ENCODE data around the gene TSHZ2.

DNA sequence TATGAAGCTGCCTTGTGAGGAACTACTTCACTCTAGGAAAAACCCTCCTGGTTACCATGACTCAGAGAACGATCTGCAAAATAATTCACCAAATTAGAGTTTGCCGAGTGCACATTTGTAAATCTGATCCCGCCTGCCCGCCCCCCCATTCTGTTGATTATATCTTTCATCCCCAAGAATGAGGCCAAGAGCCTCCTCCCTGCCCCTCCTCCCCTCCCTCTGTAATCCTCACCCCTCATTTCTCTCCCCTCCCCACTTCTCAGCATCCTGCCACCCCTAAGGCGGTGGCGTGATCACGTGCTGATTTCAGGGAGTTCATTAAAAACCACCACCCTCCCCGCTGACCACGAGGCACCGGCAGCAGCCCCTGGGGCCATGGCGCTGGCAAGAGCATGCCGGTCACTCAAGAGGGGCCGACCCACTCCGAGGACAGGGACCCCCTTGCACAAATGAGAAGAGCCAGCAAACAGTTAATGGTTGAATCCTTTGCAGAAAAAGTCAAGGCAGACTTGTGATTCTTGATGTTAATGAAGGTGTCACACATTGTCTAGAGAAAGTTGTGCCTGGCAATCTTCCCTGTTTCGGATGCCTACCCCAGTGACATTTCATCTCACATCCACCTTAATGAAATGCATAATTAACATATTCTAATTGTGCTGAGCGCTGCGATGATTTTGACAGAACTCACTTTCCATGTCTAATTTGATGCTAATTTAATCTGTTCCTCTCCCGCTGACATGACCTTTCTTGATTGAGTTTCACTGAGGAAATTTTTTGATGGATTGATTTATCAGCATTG, 373.6 kb downstream of the TSHZ2 start:
- TF ChIP-seq ZSCAN29 (IDR thresholded peaks at IDR 0.05) = no peak
- TF ChIP-seq ZBTB1 (CRISPR knock-in tag; IDR thresholded peaks at IDR 0.05; ENCODE audit: borderline replicate concordance, low read depth) = no peak
- TF ChIP-seq, protein P1, sequence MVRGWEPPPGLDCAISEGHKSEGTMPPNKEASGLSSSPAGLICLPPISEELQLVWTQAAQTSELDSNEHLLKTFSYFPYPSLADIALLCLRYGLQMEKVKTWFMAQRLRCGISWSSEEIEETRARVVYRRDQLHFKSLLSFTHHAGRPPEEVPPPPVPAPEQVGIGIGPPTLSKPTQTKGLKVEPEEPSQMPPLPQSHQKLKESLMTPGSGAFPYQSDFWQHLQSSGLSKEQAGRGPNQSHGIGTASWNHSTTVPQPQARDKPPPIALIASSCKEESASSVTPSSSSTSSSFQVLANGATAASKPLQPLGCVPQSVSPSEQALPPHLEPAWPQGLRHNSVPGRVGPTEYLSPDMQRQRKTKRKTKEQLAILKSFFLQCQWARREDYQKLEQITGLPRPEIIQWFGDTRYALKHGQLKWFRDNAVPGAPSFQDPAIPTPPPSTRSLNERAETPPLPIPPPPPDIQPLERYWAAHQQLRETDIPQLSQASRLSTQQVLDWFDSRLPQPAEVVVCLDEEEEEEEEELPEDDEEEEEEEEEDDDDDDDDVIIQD (CRISPR knock-in tag; IDR thresholded peaks at IDR 0.05) = no peak
- no peak for TF ChIP-seq CHD2 (IDR thresholded peaks at IDR 0.05; ENCODE audit: low read depth, low read length)
- TF ChIP-seq EZH2 (IDR thresholded peaks at IDR 0.05; ENCODE audit: borderline replicate concordance, low read depth, low read length) = no peak
- TF ChIP-seq EGR1 (conservative IDR thresholded peaks at IDR 0.05) = no peak
- TF ChIP-seq, protein P2, sequence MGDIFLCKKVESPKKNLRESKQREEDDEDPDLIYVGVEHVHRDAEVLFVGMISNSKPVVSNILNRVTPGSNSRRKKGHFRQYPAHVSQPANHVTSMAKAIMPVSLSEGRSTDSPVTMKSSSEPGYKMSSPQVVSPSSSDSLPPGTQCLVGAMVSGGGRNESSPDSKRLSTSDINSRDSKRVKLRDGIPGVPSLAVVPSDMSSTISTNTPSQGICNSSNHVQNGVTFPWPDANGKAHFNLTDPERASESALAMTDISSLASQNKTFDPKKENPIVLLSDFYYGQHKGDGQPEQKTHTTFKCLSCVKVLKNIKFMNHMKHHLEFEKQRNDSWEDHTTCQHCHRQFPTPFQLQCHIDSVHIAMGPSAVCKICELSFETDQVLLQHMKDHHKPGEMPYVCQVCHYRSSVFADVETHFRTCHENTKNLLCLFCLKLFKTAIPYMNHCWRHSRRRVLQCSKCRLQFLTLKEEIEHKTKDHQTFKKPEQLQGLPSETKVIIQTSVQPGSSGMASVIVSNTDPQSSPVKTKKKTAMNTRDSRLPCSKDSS (IDR thresholded peaks at IDR 0.05; ENCODE audit: low read depth, partially characterized antibody) = no peak
- TF ChIP-seq NR1H2 (CRISPR knock-in tag; IDR thresholded peaks at IDR 0.05) = no peak
- TF ChIP-seq, protein P3, sequence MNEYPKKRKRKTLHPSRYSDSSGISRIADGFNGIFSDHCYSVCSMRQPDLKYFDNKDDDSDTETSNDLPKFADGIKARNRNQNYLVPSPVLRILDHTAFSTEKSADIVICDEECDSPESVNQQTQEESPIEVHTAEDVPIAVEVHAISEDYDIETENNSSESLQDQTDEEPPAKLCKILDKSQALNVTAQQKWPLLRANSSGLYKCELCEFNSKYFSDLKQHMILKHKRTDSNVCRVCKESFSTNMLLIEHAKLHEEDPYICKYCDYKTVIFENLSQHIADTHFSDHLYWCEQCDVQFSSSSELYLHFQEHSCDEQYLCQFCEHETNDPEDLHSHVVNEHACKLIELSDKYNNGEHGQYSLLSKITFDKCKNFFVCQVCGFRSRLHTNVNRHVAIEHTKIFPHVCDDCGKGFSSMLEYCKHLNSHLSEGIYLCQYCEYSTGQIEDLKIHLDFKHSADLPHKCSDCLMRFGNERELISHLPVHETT (CRISPR knock-in tag; conservative IDR thresholded peaks at IDR 0.05 in 1 of 2, IDR thresholded peaks at IDR 0.05 in 1 of 2) = no peak
- TF ChIP-seq CREB1 (IDR thresholded peaks at IDR 0.05) = no peak
- no peak for TF ChIP-seq CREB1 (CRISPR knock-in tag; IDR thresholded peaks at IDR 0.05)
- TF ChIP-seq ZBTB8A (IDR thresholded peaks at IDR 0.05; ENCODE audit: partially characterized antibody) = no peak
- no peak for TF ChIP-seq PHF20 (IDR thresholded peaks at IDR 0.05; ENCODE audit: partially characterized antibody)
- TF ChIP-seq, protein P4, sequence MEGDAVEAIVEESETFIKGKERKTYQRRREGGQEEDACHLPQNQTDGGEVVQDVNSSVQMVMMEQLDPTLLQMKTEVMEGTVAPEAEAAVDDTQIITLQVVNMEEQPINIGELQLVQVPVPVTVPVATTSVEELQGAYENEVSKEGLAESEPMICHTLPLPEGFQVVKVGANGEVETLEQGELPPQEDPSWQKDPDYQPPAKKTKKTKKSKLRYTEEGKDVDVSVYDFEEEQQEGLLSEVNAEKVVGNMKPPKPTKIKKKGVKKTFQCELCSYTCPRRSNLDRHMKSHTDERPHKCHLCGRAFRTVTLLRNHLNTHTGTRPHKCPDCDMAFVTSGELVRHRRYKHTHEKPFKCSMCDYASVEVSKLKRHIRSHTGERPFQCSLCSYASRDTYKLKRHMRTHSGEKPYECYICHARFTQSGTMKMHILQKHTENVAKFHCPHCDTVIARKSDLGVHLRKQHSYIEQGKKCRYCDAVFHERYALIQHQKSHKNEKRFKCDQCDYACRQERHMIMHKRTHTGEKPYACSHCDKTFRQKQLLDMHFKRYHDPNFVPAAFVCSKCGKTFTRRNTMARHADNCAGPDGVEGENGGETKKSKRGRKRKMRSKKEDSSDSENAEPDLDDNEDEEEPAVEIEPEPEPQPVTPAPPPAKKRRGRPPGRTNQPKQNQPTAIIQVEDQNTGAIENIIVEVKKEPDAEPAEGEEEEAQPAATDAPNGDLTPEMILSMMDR (IDR thresholded peaks at IDR 0.05 in 2 of 3, conservative IDR thresholded peaks at IDR 0.05 in 1 of 3; ENCODE audit: insufficient read depth in 2 of 3, low read depth in 1 of 3, low read length in 3 of 3) = no peak
